ENCODE measurements around the gene KXD1. TPM values are rescaled to one million over a fixed set of nuclear protein-coding genes. Genes with fewer than 3 reads are reported as not detected.

The KXD1 gene
- total RNA-seq, 4 donors from 2014 or later, result 97.2 to 145 (median 120) TPM

GRCh38 chr19:18603255-18603957 is 45.7 kb downstream of the KXD1 start:
- no peak for TF ChIP-seq CTCF (IDR thresholded peaks at IDR 0.05; ENCODE audit: low read depth)

- no peak for TF ChIP-seq CTCF (IDR thresholded peaks at IDR 0.05; ENCODE audit: low read depth)
Measured at GRCh38 chr19:18603958-18604819, 46.5 kb downstream of the KXD1 start.

GRCh38 chr19:18604820-18605159 is 47.1 kb downstream of the KXD1 start:
- TF ChIP-seq CTCF (IDR thresholded peaks at IDR 0.05; ENCODE audit: low read depth), result no peak

- no peak for TF ChIP-seq CTCF (IDR thresholded peaks at IDR 0.05; ENCODE audit: low read depth)
Measured at GRCh38 chr19:18605196-18605545, 47.5 kb downstream of the KXD1 start.

GRCh38 chr19:18605546-18606280 is 48.0 kb downstream of the KXD1 start:
- TF ChIP-seq CTCF (IDR thresholded peaks at IDR 0.05; ENCODE audit: low read depth), result no peak

- no peak for TF ChIP-seq CTCF (IDR thresholded peaks at IDR 0.05; ENCODE audit: low read depth)
Measured at GRCh38 chr19:18606281-18607225, 48.9 kb downstream of the KXD1 start, which contains the start of gene CRLF1. TSS of gene CRLF1 (minus strand) at chr19:18606799. CDS start at chr19:18606656, 143 bp downstream.
